DMS114 treated with DMSO at 0.1 percent for 48 hours (cell line): ENCODE data around the gene RAB3B.
"Not testable (repeated sequence)": the region's sequence is repeated elsewhere in the genome, so short reads cannot be mapped to it uniquely, and the experiment has no call there.

Experiments
- DNase-seq: peaks from one replicate; lab custom pipeline; 2025; ENCODE audit not compliant: unreplicated experiment; lab: John Stamatoyannopoulos, UW

RAB3B gene

GRCh38 chr1:51922040-51922439 is 68.5 kb downstream of the RAB3B start:
- no peak for DNase-seq

GRCh38 chr1:51920130-51920529 is 70.4 kb downstream of the RAB3B start:
- no peak for DNase-seq

GRCh38 chr1:51919684-51920083 is 70.8 kb downstream of the RAB3B start:
- no peak for DNase-seq

DNA sequence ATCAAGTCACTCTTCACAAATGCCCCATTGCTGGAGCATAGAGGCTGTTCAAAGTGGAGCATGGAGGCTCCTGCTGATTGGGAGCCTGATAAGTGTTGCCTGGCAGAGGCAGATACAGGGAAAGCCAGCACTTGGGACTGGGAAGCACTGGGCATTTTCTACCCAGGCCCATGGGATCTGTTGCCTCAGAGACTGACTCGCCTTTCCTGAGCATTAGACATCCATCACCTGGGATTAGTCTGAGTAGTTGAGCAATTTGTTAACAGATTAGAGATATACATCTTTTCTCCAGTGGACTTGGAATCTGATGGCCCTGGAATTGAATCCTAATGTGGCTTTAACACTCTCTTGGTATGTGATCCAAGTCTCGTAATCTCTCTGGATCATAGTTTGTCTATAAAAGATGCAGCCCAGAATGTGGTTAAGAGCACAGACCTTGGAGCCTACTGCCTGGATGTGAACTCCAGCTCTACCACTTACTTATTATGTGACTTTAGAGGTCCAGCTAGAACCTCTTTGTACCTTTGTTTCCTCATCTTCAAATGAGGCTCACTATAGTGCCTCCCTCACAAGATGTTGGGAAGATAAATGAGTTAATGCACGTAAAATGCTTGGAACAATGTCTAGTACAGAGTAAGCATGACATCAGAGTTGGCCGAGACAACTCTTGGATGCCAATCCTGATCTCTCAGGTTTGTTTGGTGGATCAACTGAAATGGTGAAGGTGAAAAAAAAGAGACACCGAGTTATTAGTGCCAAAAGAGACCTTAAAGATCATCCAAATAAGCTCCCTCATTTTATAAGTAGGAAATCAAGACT is 73.7 kb downstream of the RAB3B start:
- DNase-seq: no peak

GRCh38 chr1:51915951-51916350 is 74.5 kb downstream of the RAB3B start:
- DNase-seq: no peak

- DNase-seq: no peak
Measured at GRCh38 chr1:51912881-51913280, 77.6 kb downstream of the RAB3B start.

DNA sequence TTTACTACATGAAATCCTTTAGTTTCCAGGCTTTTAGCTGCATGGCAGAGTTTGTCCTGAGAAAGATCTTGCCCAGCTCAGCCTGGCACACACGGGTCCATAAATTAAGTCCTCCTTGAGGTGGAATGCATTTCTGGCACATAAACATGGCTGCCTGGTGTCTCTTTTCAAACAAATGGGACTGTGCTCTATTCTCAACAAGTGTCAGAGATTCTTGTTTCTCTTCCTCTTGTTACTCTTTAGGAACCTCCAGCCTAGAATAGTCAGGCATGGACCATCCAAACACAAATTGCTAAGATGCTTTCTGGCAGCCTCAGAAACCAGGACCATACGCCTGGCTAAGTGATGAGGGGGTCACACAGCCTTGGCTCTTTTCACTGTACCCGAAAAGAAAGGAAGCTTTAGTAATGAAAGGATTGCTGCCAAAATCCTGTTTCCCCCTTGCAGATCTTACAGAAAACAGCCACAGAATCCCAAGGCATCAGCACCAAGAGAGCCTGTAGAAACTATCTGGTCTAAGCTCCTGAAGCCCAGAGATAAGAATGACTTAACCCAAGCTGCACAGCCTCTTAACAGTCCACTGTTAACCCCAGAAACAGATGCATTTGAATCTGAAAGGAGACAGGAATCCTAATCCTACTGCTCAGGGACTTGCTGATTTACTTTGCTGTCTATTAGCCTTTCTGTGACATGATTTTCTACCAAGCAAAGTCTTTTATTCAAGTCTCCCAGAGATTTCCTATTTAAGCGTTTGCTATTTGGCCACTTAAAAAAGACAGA is 80.1 kb downstream of the RAB3B start:
- DNase-seq: no peak

- DNase-seq: no peak
Measured at GRCh38 chr1:51908499-51908898, 82.0 kb downstream of the RAB3B start.

DNA sequence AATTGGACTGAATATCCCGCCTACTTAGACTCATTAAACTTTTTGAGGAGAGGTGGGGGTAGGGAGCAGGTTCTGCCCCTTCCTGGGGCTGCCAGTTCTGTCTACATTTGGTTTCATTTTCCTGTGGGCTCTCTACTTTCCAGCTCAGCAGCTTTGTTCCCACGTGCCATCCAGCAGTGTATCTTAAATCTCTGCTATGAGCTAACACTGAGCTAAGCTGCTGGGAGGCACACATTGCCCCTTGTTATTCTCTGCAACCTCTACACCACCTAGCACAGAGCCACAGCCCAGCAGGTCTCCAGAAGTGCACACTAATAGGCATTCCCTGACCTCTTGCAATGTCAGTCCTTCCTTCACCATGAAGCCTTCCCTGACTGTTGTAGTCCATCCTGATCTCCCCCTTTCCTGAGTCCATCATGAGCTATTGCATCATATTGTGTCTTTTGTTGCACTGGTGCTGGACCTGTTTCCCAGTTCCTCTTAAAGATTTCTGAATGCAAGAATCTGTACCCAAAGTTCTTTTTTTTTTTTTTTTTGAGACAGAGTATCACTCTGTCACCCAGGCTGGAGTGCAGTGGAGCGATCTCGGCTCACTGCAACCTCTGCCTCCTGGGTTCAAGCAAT is 83.3 kb downstream of the RAB3B start:
- DNase-seq: no peak

DNA sequence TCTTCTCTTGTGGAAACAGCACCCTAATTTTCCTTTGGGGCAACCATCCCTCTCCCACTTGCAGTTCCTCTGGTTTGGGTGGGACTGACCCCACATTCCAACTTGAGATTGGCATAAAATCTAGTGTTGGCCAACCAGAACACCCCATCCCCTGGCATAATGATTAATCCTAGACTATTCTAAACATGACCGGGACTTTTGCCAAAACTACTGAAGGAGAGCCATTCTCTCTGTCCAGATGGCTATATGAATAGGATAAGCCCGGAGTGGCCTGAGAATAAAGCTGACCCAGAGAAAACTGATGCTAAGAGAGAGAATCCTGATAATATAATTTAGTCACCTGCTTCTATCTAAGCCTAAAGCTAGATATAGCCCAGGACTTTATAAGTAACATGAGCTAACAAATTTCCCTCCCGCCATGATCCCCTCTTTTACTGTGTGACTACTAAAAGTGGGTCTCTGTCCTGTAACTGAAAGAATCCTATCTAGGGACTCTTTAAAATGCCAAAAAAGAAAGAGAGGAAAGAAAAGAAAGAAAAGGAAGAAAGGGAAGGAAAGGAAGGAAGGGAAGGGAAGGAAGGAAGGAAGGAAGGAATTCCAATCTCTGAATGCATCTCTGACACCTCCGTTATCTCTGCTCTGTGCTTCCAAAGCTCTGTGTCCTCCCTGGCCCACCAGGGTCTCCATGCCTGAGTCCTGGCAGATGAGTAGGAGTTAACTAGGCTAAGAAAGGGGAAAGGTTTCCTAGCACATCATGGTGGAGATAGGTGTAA is 84.0 kb downstream of the RAB3B start:
- DNase-seq: no peak

- no peak for DNase-seq
Measured at GRCh38 chr1:51902456-51902855, 88.0 kb downstream of the RAB3B start.

DNA sequence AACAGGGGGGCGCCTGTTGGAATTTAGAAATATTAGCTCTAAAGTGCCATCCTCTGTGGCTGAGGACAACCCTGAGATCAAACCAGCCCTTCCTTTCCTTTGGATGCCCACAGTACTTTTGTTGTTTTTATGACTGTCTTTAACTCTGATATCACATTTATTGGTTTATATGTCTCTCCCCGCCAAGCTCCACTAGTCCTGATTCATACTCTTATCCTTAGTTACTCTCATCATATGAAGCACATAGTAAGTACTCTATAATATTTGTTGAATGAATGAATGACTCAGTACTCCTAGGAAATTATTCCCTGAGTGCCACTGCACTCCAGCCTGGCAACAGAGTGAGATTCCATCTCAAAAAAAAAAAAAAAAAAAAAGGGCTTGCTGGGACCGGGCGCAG is 89.3 kb downstream of the RAB3B start:
- no peak for DNase-seq

DNA sequence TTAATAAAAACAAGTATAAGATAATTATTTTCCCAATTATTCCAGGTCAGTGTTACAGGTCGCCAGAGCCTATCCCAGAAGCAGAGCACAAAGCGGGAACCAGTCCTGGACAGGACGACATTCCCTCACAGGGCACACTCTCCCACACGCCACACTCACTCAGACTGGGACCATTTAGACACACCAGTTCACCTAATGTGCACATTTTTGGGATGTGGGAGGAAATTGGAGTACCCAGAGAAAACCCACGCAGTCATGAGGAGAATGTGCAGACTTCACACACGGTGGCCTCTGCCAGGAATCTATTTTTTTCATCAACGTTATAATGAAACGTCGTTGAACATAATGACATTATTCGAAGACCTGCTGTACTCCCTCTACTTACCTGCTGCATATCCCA is 91.5 kb downstream of the RAB3B start:
- no peak for DNase-seq

DNA sequence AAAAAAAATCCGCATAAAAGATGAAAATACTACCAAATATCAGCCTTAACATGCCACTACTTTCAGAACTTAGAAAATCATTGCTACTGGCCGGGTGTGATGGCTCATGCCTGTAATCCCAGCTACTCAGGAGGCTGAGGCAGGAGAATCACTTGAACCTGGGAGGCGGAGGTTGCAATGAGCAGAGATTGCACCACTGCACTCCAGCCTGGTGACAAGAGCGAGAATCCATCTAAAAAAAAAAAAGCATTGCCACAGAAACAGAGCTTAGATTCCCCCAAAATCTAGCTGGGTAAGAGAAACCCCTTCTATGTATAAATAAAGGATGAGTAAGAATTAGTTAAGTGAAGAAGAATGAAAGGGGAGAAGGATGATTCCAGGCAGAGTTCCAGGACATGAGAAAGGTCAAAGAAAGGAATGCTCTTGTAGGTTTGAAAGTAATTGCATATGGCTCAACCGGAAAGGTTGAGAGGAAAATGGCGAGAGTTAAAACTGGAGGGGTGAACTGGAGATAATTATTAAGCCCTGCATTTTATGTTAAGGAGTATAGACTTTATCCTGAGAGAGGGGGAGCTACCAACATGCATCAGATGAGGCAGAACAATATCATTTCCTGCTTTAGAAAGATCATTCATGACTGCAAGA is 92.3 kb downstream of the RAB3B start:
- DNase-seq: no peak

GRCh38 chr1:51897699-51898031 is 92.8 kb downstream of the RAB3B start:
- DNase-seq: no peak

- DNase-seq: not testable (repeated sequence)
Measured at GRCh38 chr1:51894748-51895147, 95.8 kb downstream of the RAB3B start.

DNA sequence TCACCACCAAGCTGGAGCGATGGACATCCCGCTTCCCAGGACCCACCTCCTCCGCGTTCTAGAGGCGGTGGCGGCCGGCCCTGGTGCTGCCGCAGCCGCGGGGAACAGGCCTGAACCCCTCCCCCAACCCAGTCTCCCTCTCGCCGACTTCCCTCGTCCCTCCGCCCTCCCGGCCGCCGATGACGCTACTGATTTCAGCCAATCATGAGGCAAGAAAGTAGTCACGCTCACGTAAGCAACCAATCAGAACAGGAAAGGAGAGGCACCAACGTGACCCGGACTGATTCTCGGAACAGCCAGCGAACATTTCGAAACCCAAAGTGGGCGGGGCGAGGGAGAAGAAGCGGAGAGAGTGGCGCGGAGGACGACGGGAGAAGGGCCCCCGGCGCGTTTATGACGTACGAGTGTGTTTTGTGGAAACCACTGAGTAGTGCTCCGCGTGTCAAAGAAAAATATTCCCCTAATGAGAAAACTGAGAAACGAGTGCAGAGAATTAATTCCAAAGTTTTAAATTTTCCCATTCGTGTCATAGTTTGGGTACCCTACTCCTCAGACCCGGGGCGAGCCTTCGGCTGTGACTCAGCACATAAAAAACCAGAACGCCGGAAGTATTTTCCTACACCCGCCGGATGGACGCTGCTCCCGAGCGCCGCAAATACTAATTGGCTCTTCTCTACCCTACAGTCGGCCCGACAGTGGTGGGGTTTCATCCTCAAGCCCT is 111.7 kb downstream of the RAB3B start, which contains the start of gene NRDC:
NRDC (minus strand) TSS at position 112 of the 721 bp plus-strand sequence. CDS start 112 bp downstream, outside the sequence.
- DNase-seq: peak; percentile 100

DNA sequence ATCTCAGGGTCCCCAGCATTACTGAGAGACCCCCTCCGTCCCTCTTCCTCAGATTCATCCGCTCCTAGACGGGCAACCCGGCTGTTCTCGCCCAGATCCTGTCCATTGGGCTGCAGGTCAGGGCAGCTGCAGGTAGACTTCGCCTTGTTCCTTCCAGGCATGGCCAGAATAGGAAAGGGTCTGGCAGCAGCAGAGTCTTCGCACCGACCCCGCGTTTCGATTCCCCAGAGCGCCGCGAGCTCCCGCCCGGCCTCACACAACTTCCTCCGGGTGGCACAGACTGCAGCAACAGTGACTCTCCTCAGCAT is 112.2 kb downstream of the RAB3B start:
- no peak for DNase-seq

GRCh38 chr1:51877434-51878307 is 112.8 kb downstream of the RAB3B start:
- DNase-seq: peak; percentile 23
